BLaER1 treated with 17β-estradiol and CSF1 and Interleukin-3, amounts not matched to agents 10 nM and 100 nM (cell line): Measurements from ENCODE around the gene FZD8.

ENCODE experiments used
- H3K27ac ChIP-seq, 11 experiments: shearing (Covaris generic); formaldehyde crosslinking; 2 replicates each; pipeline ENCODE4 v1.8.1; 2022
- H3K27me3 ChIP-seq, 11 experiments: shearing (Covaris generic); formaldehyde crosslinking; 2 replicates each; pipeline ENCODE4 v1.8.1; 2022
- H3K36me3 ChIP-seq, 11 experiments: shearing (Covaris generic); formaldehyde crosslinking; 2 replicates each; pipeline ENCODE4 v1.8.1; 2022
- H3K4me1 ChIP-seq, 10 experiments: shearing (Covaris generic); formaldehyde crosslinking; 2 replicates each; pipeline ENCODE4 v1.8.1; 2022
- H3K4me2 ChIP-seq, 11 experiments: shearing (Covaris generic); formaldehyde crosslinking; 2 replicates each; pipeline ENCODE4 v1.8.1; 2022
- H3K4me3 ChIP-seq, 10 experiments: shearing (Covaris generic); formaldehyde crosslinking; 2 replicates each; pipeline ENCODE4 v1.8.1; 2022
- H3K9ac ChIP-seq, 11 experiments: shearing (Covaris generic); formaldehyde crosslinking; 2 replicates each; pipeline ENCODE4 v1.8.1; 2022
- H3K9me3 ChIP-seq, 11 experiments: shearing (Covaris generic); formaldehyde crosslinking; replicated peaks in 1 of 11; 2 replicates each; pipeline ENCODE4 v1.8.1; 2022
- H4K20me1 ChIP-seq, 11 experiments: shearing (Covaris generic); formaldehyde crosslinking; 2 replicates each; pipeline ENCODE4 v1.8.1; 2022
- Cebpa-rat ChIP-seq, 11 experiments: shearing (Covaris generic); IDR thresholded peaks; 2 replicates each; pipeline ENCODE4 v1.8.1; 2022

The FZD8 gene

GRCh38 chr10:35600193-35600592, 41.9 kb downstream of the FZD8 start:
- H3K9me3 ChIP-seq = peaks cover 0 to 12% (median 0%) of the 10 kb centered on the region in 11 experiments; a peak in 3 of 22 replicates
- H3K27ac ChIP-seq = no peak overlapping the region
- H3K27me3 ChIP-seq = no peaks in the 10 kb centered on the region
- H4K20me1 ChIP-seq = no peaks in the 10 kb centered on the region
- H3K4me1 ChIP-seq = no peaks in the 10 kb centered on the region
- TF ChIP-seq Cebpa-rat (IDR thresholded peaks at IDR 0.05) = no peak
- no peak overlapping the region for H3K9ac ChIP-seq
- H3K4me2 ChIP-seq = no peak overlapping the region
- no peaks in the 10 kb centered on the region for H3K36me3 ChIP-seq
- no peak overlapping the region for H3K4me3 ChIP-seq

GRCh38 chr10:35598379-35598778, 43.7 kb downstream of the FZD8 start:
- Histone ChIP-seq H3K4me1 (no peaks in the 10 kb centered on the region), H4K20me1 (no peaks in the 10 kb centered on the region), H3K27me3 (no peaks in the 10 kb centered on the region), H3K27ac (no peak overlapping the region), H3K4me2 (no peak overlapping the region), H3K4me3 (no peak overlapping the region), H3K9me3 (peaks cover 0 to 28% (median 15%) of the 10 kb centered on the region in 11 experiments; a peak in 15 of 22 replicates), H3K9ac (no peak overlapping the region), H3K36me3 (no peaks in the 10 kb centered on the region)
- TF ChIP-seq Cebpa-rat (IDR thresholded peaks at IDR 0.05) = no peak

- Histone ChIP-seq H3K4me3 (no peak overlapping the region), H3K9me3 (peaks cover 27 to 52% (median 39%) of the 10 kb centered on the region in 11 experiments), H4K20me1 (no peaks in the 10 kb centered on the region), H3K27ac (no peak overlapping the region), H3K36me3 (no peaks in the 10 kb centered on the region), H3K4me1 (no peaks in the 10 kb centered on the region), H3K9ac (no peak overlapping the region), H3K4me2 (no peak overlapping the region), H3K27me3 (no peaks in the 10 kb centered on the region)
- no peak for TF ChIP-seq Cebpa-rat (IDR thresholded peaks at IDR 0.05)
These were observed 47.0 kb downstream of the FZD8 start for GRCh38 chr10:35595106-35595505.

- H3K4me2 ChIP-seq = peak overlapping the region in 1 of 11 experiments; percentile 12; a peak in 1 of 22 replicates
- no peaks in the 10 kb centered on the region for H3K27me3 ChIP-seq
- no peak overlapping the region for H3K9ac ChIP-seq
- H3K9me3 ChIP-seq = peaks cover 31 to 52% (median 39%) of the 10 kb centered on the region in 11 experiments
- H3K27ac ChIP-seq = no peak overlapping the region
- H3K4me1 ChIP-seq = no peaks in the 10 kb centered on the region
- no peak for TF ChIP-seq Cebpa-rat (IDR thresholded peaks at IDR 0.05)
- no peak overlapping the region for H3K4me3 ChIP-seq
- no peaks in the 10 kb centered on the region for H4K20me1 ChIP-seq
- no peaks in the 10 kb centered on the region for H3K36me3 ChIP-seq
These were observed 47.7 kb downstream of the FZD8 start for GRCh38 chr10:35594115-35595079.

- no peak for TF ChIP-seq Cebpa-rat (IDR thresholded peaks at IDR 0.05)
- H3K36me3 ChIP-seq = no peaks in the 10 kb centered on the region
- H3K4me3 ChIP-seq = no peak overlapping the region
- H3K27ac ChIP-seq = no peak overlapping the region
- peaks cover 31 to 52% (median 39%) of the 10 kb centered on the region in 11 experiments for H3K9me3 ChIP-seq
- no peak overlapping the region for H3K9ac ChIP-seq
- no peak overlapping the region for H3K4me2 ChIP-seq
- H4K20me1 ChIP-seq = no peaks in the 10 kb centered on the region
- no peaks in the 10 kb centered on the region for H3K4me1 ChIP-seq
- no peaks in the 10 kb centered on the region for H3K27me3 ChIP-seq
These were observed 49.7 kb downstream of the FZD8 start for GRCh38 chr10:35592441-35592840.

GRCh38 chr10:35588836-35589235, 53.3 kb downstream of the FZD8 start:
- Histone ChIP-seq H4K20me1 (no peaks in the 10 kb centered on the region), H3K9me3 (peaks cover 26 to 40% (median 30%) of the 10 kb centered on the region in 11 experiments)

More at GRCh38 chr10:35588836-35589235, 53.3 kb downstream of the FZD8 start:
- Histone ChIP-seq H3K4me2 (no peak overlapping the region), H3K36me3 (no peaks in the 10 kb centered on the region), H3K27me3 (no peaks in the 10 kb centered on the region), H3K27ac (no peak overlapping the region), H3K9ac (no peak overlapping the region), H3K4me1 (0 out of 20 replicates have a peak, but pooled peaks cover 0 to 6% (median 0%) of the 10 kb centered on the region in 10 experiments), H3K4me3 (no peak overlapping the region)
- no peak for TF ChIP-seq Cebpa-rat (IDR thresholded peaks at IDR 0.05)
